HepG2 (cell line): ENCODE measurements around the gene MILR1. TPM values are rescaled to one million over a fixed set of nuclear protein-coding genes. Genes with fewer than 3 reads are reported as not detected.

Source experiments
- ELK4 ChIP-seq: sonication (generic); formaldehyde crosslinking; IDR thresholded peaks from 2 replicates; pipeline ENCODE4 v1.9.0; 2021; ENCODE audit warnings: missing genetic modification reagents, borderline replicate concordance
- JUN ChIP-seq: sonication (generic); formaldehyde crosslinking; IDR thresholded peaks from 2 replicates; pipeline ENCODE4 v1.4.0; 2020; ENCODE audit warnings: mild to moderate bottlenecking, missing genetic modification reagents
- MXD4 ChIP-seq: IDR thresholded peaks from 2 replicates; pipeline ENCODE4 v1.6.1; 2016; ENCODE audit warnings: mild to moderate bottlenecking, missing biosample characterization, missing genetic modification reagents
- WIZ ChIP-seq: sonication (generic); formaldehyde crosslinking; IDR thresholded peaks from 2 replicates; pipeline ENCODE4 v1.5.1; 2020; ENCODE audit warnings: mild to moderate bottlenecking, missing genetic modification reagents
- ZFP36L1 ChIP-seq: sonication (generic); formaldehyde crosslinking; IDR thresholded peaks from 2 replicates; pipeline ENCODE4 v1.8.0; 2022; ENCODE audit warnings: mild to moderate bottlenecking, missing genetic modification reagents, moderate library complexity
- ZNF691 ChIP-seq: sonication (generic); formaldehyde crosslinking; IDR thresholded peaks from 2 replicates; pipeline ENCODE4 v1.4.0; 2020; ENCODE audit warnings: missing genetic modification reagents, low read depth, mild to moderate bottlenecking, borderline replicate concordance
- microRNA counts: library from miRNA; unstranded; fragments of <30 nt; microRNA quantifications from one replicate; lab custom pipeline; 2015
- microRNA-seq: library from miRNA; unstranded; fragments of <30 nt; microRNA quantifications from one replicate; pipeline ENCODE4, GENCODE V29; 2020
- polyA plus RNA-seq, 8 experiments: library from polyadenylated mRNA; depleted of rRNA in 3 of 8; stranded (reverse) in 7 of 8; unstranded in 1 of 8; fragments of >200 nt; fragmentation: Illumina TruSeq in 4 of 8; extraction: Trizol in 4 of 8; gene quantifications; 2 replicates each; pipeline versions ENCODE4 v1.2.1 to v1.2.3, GENCODE V29; 2011 to 2016; ENCODE audit warnings: low read depth in 4 of 8, missing spikeins in 1 of 8, mixed read lengths in 1 of 8; ENCODE audit not compliant: insufficient read depth in 1 of 8
- small RNA-seq, 3 experiments: library from RNA; depleted of rRNA; stranded (forward); fragments of <200 nt; gene quantifications; one replicate each; pipeline ENCODE3, GENCODE V24; 2012; ENCODE audit warnings: low read depth in 2 of 3, low replicate concordance in 1 of 3; ENCODE audit not compliant: insufficient read length in 3 of 3, insufficient read depth in 2 of 3
- total RNA-seq, 5 experiments: library from RNA; depleted of rRNA; stranded (reverse); fragments of >200 nt; fragmentation: Illumina TruSeq; extraction: Trizol; gene quantifications; 2 replicates each; pipeline ENCODE4 v1.2.3, GENCODE V29; 2016; ENCODE audit warnings: low read depth in 1 of 5
- TF ChIP-seq, protein P1 (sequence below): sonication (generic); formaldehyde crosslinking; IDR thresholded peaks from 2 replicates; pipeline ENCODE4 v1.5.1; 2020; ENCODE audit warnings: missing genetic modification reagents, mild to moderate bottlenecking, borderline replicate concordance

The MILR1 gene
- total and polyA plus RNA-seq, 2 of the 13 experiments (the other 11 are each of a cell fraction or from before 2014, with no cell fraction given), result 0.27 to 1.7 TPM

DNA sequence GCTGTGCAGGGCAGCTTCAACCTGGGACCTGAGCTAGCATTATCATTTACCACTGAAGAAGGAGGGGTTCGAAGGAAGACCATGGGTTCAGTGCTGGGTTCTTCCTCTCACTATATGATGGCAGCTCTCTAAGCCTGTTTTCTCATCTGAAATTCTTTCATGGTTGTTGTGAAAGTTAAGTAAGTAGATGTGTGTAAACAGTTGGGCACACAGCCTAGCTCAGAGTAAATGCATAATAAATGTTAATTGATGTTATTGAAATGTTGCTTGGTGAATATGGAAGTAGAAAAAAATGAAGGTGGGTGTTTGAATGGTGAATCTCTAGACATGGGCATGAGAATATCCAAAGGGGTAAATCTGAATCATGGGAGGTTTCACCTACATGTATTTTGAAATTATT is 66.9 kb downstream of the MILR1 start (continued):
- TF ChIP-seq, protein P1, sequence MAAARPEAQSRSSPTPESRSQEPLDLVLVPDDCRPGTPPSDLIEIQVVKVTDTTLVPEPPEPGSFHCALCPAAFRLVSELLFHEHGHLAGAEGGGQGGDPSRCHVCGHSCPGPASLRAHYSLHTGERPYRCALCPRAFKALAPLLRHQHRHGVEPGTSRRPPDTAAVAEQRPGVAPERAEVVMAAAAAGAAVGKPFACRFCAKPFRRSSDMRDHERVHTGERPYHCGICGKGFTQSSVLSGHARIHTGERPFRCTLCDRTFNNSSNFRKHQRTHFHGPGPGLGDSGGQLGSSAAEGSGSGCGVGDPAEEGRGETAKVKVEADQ (CRISPR knock-in tag), result no peak
- TF ChIP-seq ZFP36L1, result no peak
- TF ChIP-seq MXD4 (CRISPR knock-in tag), result no peak
- no peak for TF ChIP-seq ELK4 (CRISPR knock-in tag)
- no peak for TF ChIP-seq JUN (CRISPR knock-in tag)
- no peak for TF ChIP-seq ZNF691 (CRISPR knock-in tag)
- TF ChIP-seq WIZ, result no peak

MicroRNAs encoded within 50 kb of the gene (microRNA counts, 767-probe panel; counts per million panel counts)
- microRNA hsa-miR-1273e (lab: Ali Mortazavi, UCI), result not detected

Small RNA genes lying within 50 kb of the gene (microRNA-seq; reads per million reads assigned to microRNA genes)
- gene MIR1273E, result not detected
- gene MIR3064, result 1.9 reads per million, percentile 8 among the genes with 10 or more reads in this experiment
- gene MIR5047, result not detected

Small RNA genes lying within 50 kb of the gene (small RNA-seq; reads per million reads assigned to genes)
- gene ATP5MFP4, result 0 reads per million in 3 experiments
- 0 reads per million in 3 experiments for gene MIR1273E

Other genes with a start within 250 kb of the MILR1 start
- gene TEX2, start 185.9 kb upstream of the MILR1 start, total RNA-seq (2016; rRNA removed; fragmentation: Illumina TruSeq; extraction: Trizol), result 33.6 and 37.7 TPM in 2 replicates
- gene TEX2, start 185.9 kb upstream of the MILR1 start, polyA plus RNA-seq (2011; rRNA removed), result 20.5 and 21.4 TPM in 2 replicates
- gene PECAM1, start 58.3 kb upstream of the MILR1 start, total RNA-seq (2016; rRNA removed; fragmentation: Illumina TruSeq; extraction: Trizol), result 0.24 and 0.90 TPM in 2 replicates
- 2.5 and 4.1 TPM in 2 replicates for gene PECAM1, start 58.3 kb upstream of the MILR1 start, polyA plus RNA-seq (2011; rRNA removed)
- 16.2 and 25.5 TPM in 2 replicates for gene POLG2, start 47.9 kb downstream of the MILR1 start, total RNA-seq (2016; rRNA removed; fragmentation: Illumina TruSeq; extraction: Trizol)
- 19.6 and 21.1 TPM in 2 replicates for gene POLG2, start 47.9 kb downstream of the MILR1 start, polyA plus RNA-seq (2011; rRNA removed)
- gene DDX5, start 57.2 kb downstream of the MILR1 start, total RNA-seq (2016; rRNA removed; fragmentation: Illumina TruSeq; extraction: Trizol), result 503 and 539 TPM in 2 replicates
- 622 and 684 TPM in 2 replicates for gene DDX5, start 57.2 kb downstream of the MILR1 start, polyA plus RNA-seq (2011; rRNA removed)
- gene CEP95, start 57.9 kb downstream of the MILR1 start, total RNA-seq (2016; rRNA removed; fragmentation: Illumina TruSeq; extraction: Trizol), result 31.9 and 68.8 TPM in 2 replicates
- gene CEP95, start 57.9 kb downstream of the MILR1 start, polyA plus RNA-seq (2011; rRNA removed), result 58.6 and 65.9 TPM in 2 replicates
- gene SMURF2, start 213.2 kb downstream of the MILR1 start, total RNA-seq (2016; rRNA removed; fragmentation: Illumina TruSeq; extraction: Trizol), result 24.3 and 29.3 TPM in 2 replicates
- gene SMURF2, start 213.2 kb downstream of the MILR1 start, polyA plus RNA-seq (2011; rRNA removed), result 12.9 and 14.9 TPM in 2 replicates